Daoy (cell line): ENCODE measurements around the gene TLE1. TPM values are rescaled to one million over a fixed set of nuclear protein-coding genes. Genes with fewer than 3 reads are reported as not detected.

Experiments
- DNase-seq: peaks from one replicate; pipeline ENCODE4 v3.0.0-alpha.2; 2015; ENCODE audit warnings: low read depth
- total RNA-seq: library from RNA; depleted of rRNA; stranded (reverse); fragments of >200 nt; shearing (Covaris generic); gene quantifications from 2 replicates; pipeline ENCODE4 v1.2.3, GENCODE V29; 2014

The TLE1 gene
- total RNA-seq, 1 experiment from 2014 or later: 18.5 TPM

GRCh38 chr9:81686614-81687520 is 2.5 kb downstream of the TLE1 start:
- peak; percentile 88 for DNase-seq

- DNase-seq: peak; percentile 52
Observed at GRCh38 chr9:81685763-81686613, 3.4 kb downstream of the TLE1 start.

GRCh38 chr9:81684635-81685034 is 4.7 kb downstream of the TLE1 start:
- no peak for DNase-seq

- no peak for DNase-seq
Observed at GRCh38 chr9:81683704-81684103, 5.6 kb downstream of the TLE1 start.

- DNase-seq: no peak
Observed at GRCh38 chr9:81683238-81683637, 6.1 kb downstream of the TLE1 start.

- peak; percentile 73 for DNase-seq
Observed at GRCh38 chr9:81682797-81683196, 6.5 kb downstream of the TLE1 start.

GRCh38 chr9:81682177-81682576 is 7.2 kb downstream of the TLE1 start:
- DNase-seq: no peak

GRCh38 chr9:81680506-81680905 is 8.8 kb downstream of the TLE1 start:
- DNase-seq: no peak

- no peak for DNase-seq
Observed at GRCh38 chr9:81680006-81680405, 9.3 kb downstream of the TLE1 start.

GRCh38 chr9:81678088-81678487 is 11.3 kb downstream of the TLE1 start:
- no peak for DNase-seq

GRCh38 chr9:81676395-81676794 is 13.0 kb downstream of the TLE1 start:
- DNase-seq: no peak

GRCh38 chr9:81673310-81673709 is 16.0 kb downstream of the TLE1 start:
- no peak for DNase-seq

GRCh38 chr9:81671880-81672280 is 17.5 kb downstream of the TLE1 start:
- no peak for DNase-seq

GRCh38 chr9:81669866-81670265 is 19.5 kb downstream of the TLE1 start:
- no peak for DNase-seq

- no peak for DNase-seq
Observed at GRCh38 chr9:81669041-81669651, 20.2 kb downstream of the TLE1 start.

- DNase-seq: no peak
Observed at GRCh38 chr9:81666123-81666522, 23.2 kb downstream of the TLE1 start.

- DNase-seq: no peak
Observed at GRCh38 chr9:81665322-81665871, 23.9 kb downstream of the TLE1 start.

GRCh38 chr9:81664638-81665222 is 24.6 kb downstream of the TLE1 start:
- DNase-seq: no peak

- DNase-seq: no peak
Observed at GRCh38 chr9:81661339-81661738, 28.0 kb downstream of the TLE1 start.

- DNase-seq: no peak
Observed at GRCh38 chr9:81656871-81657337, 32.4 kb downstream of the TLE1 start.

GRCh38 chr9:81656004-81656403 is 33.3 kb downstream of the TLE1 start:
- no peak for DNase-seq
